Fibroblast of lung (primary cell): ENCODE data around the gene COL9A3. TPM values are rescaled to one million over a fixed set of nuclear protein-coding genes. Genes with fewer than 3 reads are reported as not detected.

Experiments
- DNase-seq, 2 donors: peaks; one replicate each; pipeline versions ENCODE4 v3.0.0 to v3.0.0-alpha.2; 2010; ENCODE audit warnings: low read depth in 2 of 2
- H2AFZ ChIP-seq: 2 replicates; pipeline ENCODE4 v1.5.1; 2012; ENCODE audit warnings: low read length, control low read depth, inconsistent platforms
- H3K27ac ChIP-seq: 2 replicates; pipeline ENCODE4 v1.5.1; 2011; ENCODE audit warnings: low read length, control low read depth; ENCODE audit not compliant: insufficient read depth
- H3K27me3 ChIP-seq: 2 replicates; pipeline ENCODE4 v1.5.1; 2011; ENCODE audit warnings: mild to moderate bottlenecking, low read length; ENCODE audit not compliant: control insufficient read depth, insufficient read depth
- H3K36me3 ChIP-seq: 2 replicates; pipeline ENCODE4 v1.5.1; 2011; ENCODE audit warnings: low read length; ENCODE audit not compliant: control insufficient read depth, insufficient read depth
- H3K4me1 ChIP-seq: 2 replicates; pipeline ENCODE4 v1.5.1; 2011; ENCODE audit warnings: low read length; ENCODE audit not compliant: control insufficient read depth, insufficient read depth; ENCODE audit errors: extremely low read depth
- H3K4me2 ChIP-seq: 2 replicates; pipeline ENCODE4 v1.5.1; 2011; ENCODE audit warnings: low read length, control low read depth; ENCODE audit not compliant: insufficient read depth; ENCODE audit errors: extremely low read depth
- H3K4me3 ChIP-seq, 4 experiments: fragments of 200-600 bp in 1 of 4; sonication (generic) in 1 of 4; replicated peaks in 1 of 4; 2 replicates each; pipeline ENCODE4 v1.5.1; 2011 to 2016; ENCODE audit warnings: low read length in 4 of 4, low read depth in 3 of 4, mild to moderate bottlenecking in 3 of 4, control low read depth in 2 of 4, inconsistent platforms in 1 of 4, mixed read lengths in 1 of 4; ENCODE audit not compliant: insufficient read depth in 1 of 4; ENCODE audit errors: control extremely low read depth in 1 of 4
- H3K79me2 ChIP-seq: 2 replicates; pipeline ENCODE4 v1.5.1; 2012; ENCODE audit warnings: mild to moderate bottlenecking, low read length, inconsistent platforms; ENCODE audit not compliant: control insufficient read depth, insufficient read depth
- H3K9ac ChIP-seq: 2 replicates; pipeline ENCODE4 v1.5.1; 2011; ENCODE audit warnings: mild to moderate bottlenecking, low read length, control low read depth; ENCODE audit not compliant: insufficient read depth
- H3K9me3 ChIP-seq: 2 replicates; pipeline ENCODE4 v1.5.1; 2012; ENCODE audit warnings: low read depth, low read length; ENCODE audit not compliant: control insufficient read depth, insufficient read depth
- H4K20me1 ChIP-seq: 2 replicates; pipeline ENCODE4 v1.5.1; 2011; ENCODE audit warnings: low read length; ENCODE audit not compliant: control insufficient read depth, insufficient read depth; ENCODE audit errors: extremely low read depth
- EZH2 ChIP-seq: IDR thresholded peaks from 2 replicates; pipeline ENCODE4 v1.5.1; 2012; ENCODE audit warnings: low read length, control low read depth, mild to moderate bottlenecking; ENCODE audit errors: missing control alignments
- polyA plus RNA-seq, 2 donors: library from polyadenylated mRNA; depleted of rRNA in 1 of 2; stranded (reverse) in 1 of 2; unstranded in 1 of 2; fragments of >200 nt; gene quantifications; 2 replicates each; pipeline ENCODE4 v1.2.1, GENCODE V29; 2011 to 2012; ENCODE audit warnings: missing spikeins in 1 of 2
- total RNA-seq: library from RNA; depleted of rRNA; stranded (reverse); fragments of >200 nt; gene quantifications from 2 replicates; pipeline ENCODE4 v1.2.1, GENCODE V29; 2014
- TF ChIP-seq, protein P1 (sequence below), 2 donors: IDR thresholded peaks in 1 of 2; conservative IDR thresholded peaks in 1 of 2; 1 replicate in 1 of 2; 2 replicates in 1 of 2; pipeline ENCODE4 v1.5.1; 2011 to 2012; ENCODE audit warnings: low read length in 2 of 2, control low read depth in 1 of 2, inconsistent platforms in 1 of 2, low read depth in 1 of 2, mild to moderate bottlenecking in 1 of 2

COL9A3 gene
- total and polyA plus RNA-seq, 2 donors (not counting 1 experiment from before 2014, with no cell fraction given): 0.17 TPM

DNA sequence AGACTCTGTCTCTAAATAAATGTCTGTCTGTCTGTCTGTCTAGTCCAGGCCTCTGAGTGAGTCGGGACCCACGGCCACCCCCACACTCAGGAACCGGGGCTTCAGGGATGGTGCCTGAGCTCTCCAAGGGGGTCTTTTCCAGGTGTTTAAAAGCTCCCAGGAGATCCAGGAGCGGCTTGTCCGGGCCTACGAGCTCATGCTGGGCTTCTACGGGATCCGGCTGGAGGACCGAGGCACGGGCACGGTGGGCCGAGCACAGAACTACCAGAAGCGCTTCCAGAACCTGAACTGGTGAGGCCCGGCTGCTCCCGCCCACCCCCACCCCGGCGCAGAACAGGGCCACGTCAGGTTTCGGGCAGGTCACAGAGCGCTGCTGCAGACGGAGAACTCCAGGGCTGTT lies 5.5 kb upstream of the COL9A3 start:
- Histone ChIP-seq H3K27me3 (peaks cover 9% of the 10 kb centered on the region), H4K20me1 (no peaks in the 10 kb centered on the region), H3K9ac (no peak overlapping the region), H3K9me3 (no peaks in the 10 kb centered on the region), H3K4me3 (no peak overlapping the region), H3K4me1 (peaks cover 3% of the 10 kb centered on the region), H3K36me3 (peaks cover 34% of the 10 kb centered on the region), H3K27ac (no peak overlapping the region), H2AFZ (no peak overlapping the region), H3K79me2 (peaks cover 16% of the 10 kb centered on the region), H3K4me2 (no peak overlapping the region)
- TF ChIP-seq, protein P1, sequence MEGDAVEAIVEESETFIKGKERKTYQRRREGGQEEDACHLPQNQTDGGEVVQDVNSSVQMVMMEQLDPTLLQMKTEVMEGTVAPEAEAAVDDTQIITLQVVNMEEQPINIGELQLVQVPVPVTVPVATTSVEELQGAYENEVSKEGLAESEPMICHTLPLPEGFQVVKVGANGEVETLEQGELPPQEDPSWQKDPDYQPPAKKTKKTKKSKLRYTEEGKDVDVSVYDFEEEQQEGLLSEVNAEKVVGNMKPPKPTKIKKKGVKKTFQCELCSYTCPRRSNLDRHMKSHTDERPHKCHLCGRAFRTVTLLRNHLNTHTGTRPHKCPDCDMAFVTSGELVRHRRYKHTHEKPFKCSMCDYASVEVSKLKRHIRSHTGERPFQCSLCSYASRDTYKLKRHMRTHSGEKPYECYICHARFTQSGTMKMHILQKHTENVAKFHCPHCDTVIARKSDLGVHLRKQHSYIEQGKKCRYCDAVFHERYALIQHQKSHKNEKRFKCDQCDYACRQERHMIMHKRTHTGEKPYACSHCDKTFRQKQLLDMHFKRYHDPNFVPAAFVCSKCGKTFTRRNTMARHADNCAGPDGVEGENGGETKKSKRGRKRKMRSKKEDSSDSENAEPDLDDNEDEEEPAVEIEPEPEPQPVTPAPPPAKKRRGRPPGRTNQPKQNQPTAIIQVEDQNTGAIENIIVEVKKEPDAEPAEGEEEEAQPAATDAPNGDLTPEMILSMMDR (conservative IDR thresholded peaks at IDR 0.05 in 1 of 2, IDR thresholded peaks at IDR 0.05 in 1 of 2; ENCODE audit: low read depth in 1 of 2, low read length in 2 of 2): no peak
- TF ChIP-seq EZH2: no peak
- no peak for DNase-seq

GRCh38 chr20:62811720-62812119 lies 5.1 kb upstream of the COL9A3 start:
- Histone ChIP-seq H3K4me3 (no peak overlapping the region), H3K27me3 (peaks cover 9% of the 10 kb centered on the region), H3K27ac (no peak overlapping the region), H3K79me2 (peaks cover 12% of the 10 kb centered on the region), H4K20me1 (no peaks in the 10 kb centered on the region), H3K4me2 (no peak overlapping the region), H3K4me1 (peaks cover 3% of the 10 kb centered on the region), H3K36me3 (peaks cover 34% of the 10 kb centered on the region), H2AFZ (no peak overlapping the region), H3K9ac (no peak overlapping the region), H3K9me3 (no peaks in the 10 kb centered on the region)
- DNase-seq: no peak
- no peak for TF ChIP-seq EZH2
- TF ChIP-seq, protein P1 (conservative IDR thresholded peaks at IDR 0.05 in 1 of 2, IDR thresholded peaks at IDR 0.05 in 1 of 2; ENCODE audit: low read depth in 1 of 2, low read length in 2 of 2): no peak

GRCh38 chr20:62812181-62812906 lies 4.5 kb upstream of the COL9A3 start:
- Histone ChIP-seq H2AFZ (no peak overlapping the region), H3K4me2 (no peak overlapping the region), H3K27ac (no peak overlapping the region), H3K9ac (no peak overlapping the region), H3K9me3 (no peaks in the 10 kb centered on the region), H3K79me2 (peaks cover 5% of the 10 kb centered on the region), H3K4me3 (no peak overlapping the region), H3K27me3 (peaks cover 9% of the 10 kb centered on the region), H3K36me3 (peaks cover 34% of the 10 kb centered on the region), H3K4me1 (peaks cover 3% of the 10 kb centered on the region), H4K20me1 (no peaks in the 10 kb centered on the region)
- TF ChIP-seq, protein P1 (conservative IDR thresholded peaks at IDR 0.05 in 1 of 2, IDR thresholded peaks at IDR 0.05 in 1 of 2; ENCODE audit: low read depth in 1 of 2, low read length in 2 of 2): no peak
- no peak for TF ChIP-seq EZH2
- no peak for DNase-seq
